OCI-LY7 (cell line): ENCODE measurements around the gene CFAP68.

ENCODE experiments used
- EZH2phosphoT487 ChIP-seq: fragments of 200-600 bp; sonication (generic); IDR thresholded peaks from 2 replicates; pipeline ENCODE4 v1.6.1; 2018; ENCODE audit warnings: low read depth, borderline replicate concordance, mild to moderate bottlenecking, mixed run types, antibody characterized with exemption, low read length, moderate library complexity, mixed read lengths
- TF ChIP-seq, protein P1 (sequence below): fragments of 200-600 bp; sonication (generic); conservative IDR thresholded peaks from 2 replicates; pipeline ENCODE4 v1.5.1; 2014; ENCODE audit warnings: mild to moderate bottlenecking, antibody characterized with exemption, low read length, moderate library complexity, mixed read lengths

DNA sequence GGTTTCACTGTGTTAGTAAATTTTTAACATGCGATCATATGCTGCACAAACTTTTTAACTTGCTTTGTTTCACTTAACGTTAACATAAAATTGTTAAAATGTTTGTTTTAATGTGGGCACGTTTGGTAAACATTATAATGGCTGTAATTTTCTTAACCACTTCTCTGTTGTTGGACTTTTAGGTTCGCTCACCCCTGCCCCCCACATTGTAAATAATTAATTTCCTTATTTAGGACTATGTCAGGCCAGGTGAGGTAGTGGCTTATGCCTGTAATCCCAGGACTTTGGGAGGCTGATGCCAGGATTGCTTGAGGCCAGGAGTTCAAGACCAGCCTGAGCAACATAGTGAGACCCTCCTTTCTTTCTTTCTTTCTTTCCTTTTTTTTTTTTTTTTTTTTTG is 51.1 kb downstream of the CFAP68 start:
- TF ChIP-seq, protein P1, sequence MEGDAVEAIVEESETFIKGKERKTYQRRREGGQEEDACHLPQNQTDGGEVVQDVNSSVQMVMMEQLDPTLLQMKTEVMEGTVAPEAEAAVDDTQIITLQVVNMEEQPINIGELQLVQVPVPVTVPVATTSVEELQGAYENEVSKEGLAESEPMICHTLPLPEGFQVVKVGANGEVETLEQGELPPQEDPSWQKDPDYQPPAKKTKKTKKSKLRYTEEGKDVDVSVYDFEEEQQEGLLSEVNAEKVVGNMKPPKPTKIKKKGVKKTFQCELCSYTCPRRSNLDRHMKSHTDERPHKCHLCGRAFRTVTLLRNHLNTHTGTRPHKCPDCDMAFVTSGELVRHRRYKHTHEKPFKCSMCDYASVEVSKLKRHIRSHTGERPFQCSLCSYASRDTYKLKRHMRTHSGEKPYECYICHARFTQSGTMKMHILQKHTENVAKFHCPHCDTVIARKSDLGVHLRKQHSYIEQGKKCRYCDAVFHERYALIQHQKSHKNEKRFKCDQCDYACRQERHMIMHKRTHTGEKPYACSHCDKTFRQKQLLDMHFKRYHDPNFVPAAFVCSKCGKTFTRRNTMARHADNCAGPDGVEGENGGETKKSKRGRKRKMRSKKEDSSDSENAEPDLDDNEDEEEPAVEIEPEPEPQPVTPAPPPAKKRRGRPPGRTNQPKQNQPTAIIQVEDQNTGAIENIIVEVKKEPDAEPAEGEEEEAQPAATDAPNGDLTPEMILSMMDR, result no peak
- TF ChIP-seq EZH2phosphoT487, result no peak
